OCI-LY7 (cell line): Measurements from ENCODE around the gene EIF3CL. TPM values are rescaled to one million over a fixed set of nuclear protein-coding genes. Genes with fewer than 3 reads are reported as not detected.
"Not testable (repeated sequence)": the region's sequence is repeated elsewhere in the genome, so short reads cannot be mapped to it uniquely, and the experiment has no call there.

Experiments
- BruUV-seq: library from RNA; stranded (reverse); fragments of 400-500 nt; replicated peaks from 2 replicates; lab custom pipeline; 2021; lab: Mats Ljungman, UMichigan
- CTCF ChIA-PET: fragments of 300-600 bp; sonication (Branson Sonifier 250); formaldehyde crosslinking; loops from one replicate; lab custom pipeline; 2022; ENCODE audit warnings: antibody characterized with exemption; ENCODE audit not compliant: unreplicated experiment; lab: Charles Lee
- POLR2A ChIA-PET: fragments of 300-600 bp; sonication (Branson Sonifier 250); formaldehyde crosslinking; loops from one replicate; lab custom pipeline; 2022; ENCODE audit warnings: antibody characterized with exemption; lab: Charles Lee
- DNase-seq: peaks from one replicate; pipeline ENCODE4 v3.0.0-alpha.2; 2015; ENCODE audit warnings: low spot score
- H2AFZ ChIP-seq: fragments of 200-600 bp; sonication (generic), shearing (Covaris generic); 2 replicates; pipeline ENCODE4 v1.6.1; 2014; ENCODE audit warnings: mild to moderate bottlenecking, antibody characterized with exemption, low read length, moderate library complexity
- H3K27ac ChIP-seq: fragments of 200-600 bp; sonication (generic); 2 replicates; pipeline ENCODE4 v1.5.1; 2014; ENCODE audit warnings: mixed run types, low read depth, mild to moderate bottlenecking, moderate library complexity, low read length, inconsistent platforms; ENCODE audit not compliant: poor library complexity, severe bottlenecking
- H3K36me3 ChIP-seq: fragments of 200-600 bp; sonication (generic); 2 replicates; pipeline ENCODE4 v1.6.1; 2014; ENCODE audit warnings: mild to moderate bottlenecking, antibody characterized with exemption, low read length, moderate library complexity, mixed read lengths; ENCODE audit not compliant: insufficient read depth
- H3K4me1 ChIP-seq: fragments of 200-600 bp; sonication (generic); 2 replicates; pipeline ENCODE4 v1.5.1; 2014; ENCODE audit warnings: mild to moderate bottlenecking, low read length; ENCODE audit not compliant: insufficient read depth, poor library complexity, severe bottlenecking
- H3K4me2 ChIP-seq: fragments of 200-600 bp; sonication (generic); 2 replicates; pipeline ENCODE4 v1.6.1; 2014; ENCODE audit warnings: mild to moderate bottlenecking, low read length
- H3K4me3 ChIP-seq: fragments of 200-600 bp; sonication (generic); 2 replicates; pipeline ENCODE4 v1.5.1; 2014; ENCODE audit warnings: mild to moderate bottlenecking, low read depth, low read length; ENCODE audit not compliant: poor library complexity, severe bottlenecking
- H3K79me2 ChIP-seq: fragments of 200-600 bp; sonication (generic); 2 replicates; pipeline ENCODE4 v1.6.1; 2016; ENCODE audit warnings: low read depth, mild to moderate bottlenecking, low read length, moderate library complexity, mixed read lengths; ENCODE audit not compliant: insufficient read depth
- H3K9me2 ChIP-seq: fragments of 200-600 bp; sonication (generic); 2 replicates; pipeline ENCODE4 v1.6.1; 2016; ENCODE audit warnings: mild to moderate bottlenecking, low read length, mixed read lengths; ENCODE audit not compliant: insufficient read depth
- H3K9me3 ChIP-seq: fragments of 200-600 bp; sonication (generic); 2 replicates; pipeline ENCODE4 v1.6.1; 2014; ENCODE audit warnings: mild to moderate bottlenecking, mixed run types, low read length, mixed read lengths
- H4K20me1 ChIP-seq: fragments of 200-600 bp; sonication (generic); 2 replicates; pipeline ENCODE4 v1.6.1; 2014; ENCODE audit warnings: mild to moderate bottlenecking, antibody characterized with exemption, low read length, moderate library complexity, mixed read lengths; ENCODE audit not compliant: insufficient read depth
- intact Hi-C: fragments of 100-400 bp; cut with micrococcal nuclease; formaldehyde crosslinking; loops from one replicate; pipeline ENCODE4 v1.10.0; 2022; ENCODE audit not compliant: unreplicated experiment
- total RNA-seq, 2 experiments: library from RNA; depleted of rRNA in 1 of 2; stranded (reverse); fragments of >200 nt in 1 of 2; shearing (Covaris generic) in 1 of 2; gene quantifications; 2 replicates each; pipeline ENCODE4 v1.2.3, GENCODE V29; 2014 to 2022

Gene EIF3CL
- total RNA-seq, 2 experiments from 2014 or later, result 71.1 to 120 TPM

DNA sequence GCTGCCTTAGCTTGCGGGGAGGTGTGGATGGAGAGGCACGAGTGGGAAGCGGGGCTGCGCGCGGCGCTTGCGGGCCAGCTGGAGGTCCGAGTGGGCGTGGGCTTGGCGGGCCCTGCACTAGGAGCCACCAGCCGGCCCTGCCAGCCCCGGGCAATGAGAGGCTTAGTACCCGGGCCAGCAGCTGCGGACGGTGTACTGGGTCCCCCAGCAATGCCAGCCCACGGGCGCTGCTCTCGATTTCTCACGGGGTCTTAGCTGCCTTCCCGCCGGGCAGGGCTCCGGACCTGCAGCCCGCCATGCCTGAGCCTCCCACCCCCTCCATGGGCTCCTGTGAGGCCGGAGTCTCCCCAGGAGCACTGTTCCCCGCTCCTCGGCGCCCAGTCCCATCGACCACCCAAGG is 31.7 kb upstream of the EIF3CL start:
- intact Hi-C loops, BruUV-seq, CTCF ChIA-PET, POLR2A ChIA-PET, H3K9me2 ChIP-seq, H3K4me2 ChIP-seq, H2AFZ ChIP-seq, H3K27ac ChIP-seq, DNase-seq, H3K4me3 ChIP-seq, H3K4me1 ChIP-seq, H4K20me1 ChIP-seq, H3K36me3 ChIP-seq, H3K79me2 ChIP-seq, H3K9me3 ChIP-seq: not testable (repeated sequence)

DNA sequence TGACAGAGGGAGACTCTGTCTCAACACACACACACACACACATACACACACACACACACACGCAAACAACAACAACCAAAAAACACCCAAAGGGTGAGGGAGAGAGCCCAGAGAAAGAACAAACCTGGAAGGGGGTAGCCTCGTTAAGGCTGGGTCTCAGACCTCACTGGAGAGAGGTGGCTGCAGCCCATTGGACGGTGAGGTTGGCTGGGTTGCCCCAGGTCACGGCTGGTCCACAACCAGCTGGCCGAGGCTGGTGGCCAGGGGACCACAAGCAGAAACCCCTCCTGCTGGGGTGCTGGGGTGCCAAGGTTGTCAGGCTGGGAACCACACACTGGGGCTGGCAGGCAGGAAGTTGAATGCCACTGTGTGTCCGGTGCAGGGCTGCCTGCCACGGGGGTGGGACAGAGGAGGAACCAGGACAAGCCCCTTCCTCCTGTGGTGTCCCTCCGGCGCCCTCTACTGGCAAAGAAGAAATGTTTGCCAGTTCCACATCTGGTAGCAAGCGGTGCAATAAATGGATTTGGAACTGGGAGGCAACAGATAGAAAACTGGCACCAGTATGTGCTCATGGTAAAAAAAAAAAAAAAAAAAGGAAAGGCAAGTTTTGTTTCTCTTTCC is 22.5 kb upstream of the EIF3CL start:
- BruUV-seq, CTCF ChIA-PET, H3K79me2 ChIP-seq, H3K4me3 ChIP-seq, H3K4me1 ChIP-seq, H3K9me3 ChIP-seq, intact Hi-C loops, H3K36me3 ChIP-seq, H2AFZ ChIP-seq, POLR2A ChIA-PET, H4K20me1 ChIP-seq, H3K4me2 ChIP-seq, H3K9me2 ChIP-seq, H3K27ac ChIP-seq, DNase-seq: not testable (repeated sequence)

DNA sequence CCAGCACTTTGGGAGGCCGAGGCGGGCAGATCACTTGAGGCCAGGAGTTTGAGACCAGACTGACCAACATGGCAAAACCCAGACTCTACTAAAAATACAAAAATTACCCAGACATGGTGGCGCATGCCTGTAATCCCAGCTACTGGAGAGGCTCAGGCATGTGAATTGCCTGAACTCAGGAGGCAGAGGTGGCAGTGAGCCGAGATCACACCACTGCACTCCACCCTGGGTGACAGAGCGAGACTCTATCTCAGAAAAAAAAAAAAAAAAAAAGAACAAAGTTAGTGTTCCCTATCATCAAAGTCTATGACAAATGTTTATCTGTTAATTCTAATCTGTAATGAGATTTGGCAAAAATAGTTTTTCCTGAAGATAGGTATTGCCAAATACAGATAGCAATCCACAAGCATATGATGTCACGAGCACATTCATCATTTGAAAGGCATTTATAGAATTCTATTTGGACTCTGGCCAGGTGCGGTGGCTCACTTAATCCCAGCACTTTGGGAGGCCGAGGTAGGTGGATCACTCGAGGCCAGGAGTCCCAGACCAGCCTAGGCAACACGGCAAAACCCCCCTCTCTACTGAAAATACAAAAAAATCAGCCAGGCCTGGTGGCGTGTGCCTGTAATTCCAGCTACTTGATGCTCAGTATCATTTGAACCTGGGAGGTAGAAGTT is 17.6 kb upstream of the EIF3CL start:
- H2AFZ ChIP-seq, DNase-seq, CTCF ChIA-PET, H4K20me1 ChIP-seq, H3K9me3 ChIP-seq, POLR2A ChIA-PET, H3K4me2 ChIP-seq, H3K9me2 ChIP-seq, H3K79me2 ChIP-seq, H3K27ac ChIP-seq, H3K4me1 ChIP-seq, intact Hi-C loops, H3K4me3 ChIP-seq, H3K36me3 ChIP-seq, BruUV-seq: not testable (repeated sequence)

DNA sequence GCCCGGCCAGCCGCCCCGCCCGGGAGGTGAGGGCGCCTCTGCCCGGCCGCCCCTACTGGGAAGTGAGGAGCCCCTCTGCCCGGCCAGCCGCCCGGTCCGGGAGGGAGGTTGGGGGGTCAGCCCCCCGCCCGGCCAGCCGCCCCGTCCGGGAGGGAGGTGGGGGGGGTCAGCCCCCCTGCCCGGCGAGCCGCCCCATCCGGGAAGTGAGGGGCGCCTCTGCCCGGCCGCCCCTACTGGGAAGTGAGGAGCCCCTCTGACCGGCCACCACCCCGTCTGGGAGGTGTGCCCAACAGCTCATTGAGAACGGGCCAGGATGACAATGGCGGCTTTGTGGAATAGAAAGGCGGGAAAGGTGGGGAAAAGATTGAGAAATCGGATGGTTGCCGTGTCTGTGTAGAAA is 13.4 kb upstream of the EIF3CL start:
- POLR2A ChIA-PET, H3K9me3 ChIP-seq, H3K79me2 ChIP-seq, H3K36me3 ChIP-seq, H3K4me2 ChIP-seq, H4K20me1 ChIP-seq, H2AFZ ChIP-seq, intact Hi-C loops, H3K9me2 ChIP-seq, H3K27ac ChIP-seq, H3K4me1 ChIP-seq, BruUV-seq, H3K4me3 ChIP-seq, CTCF ChIA-PET, DNase-seq: not testable (repeated sequence)

DNA sequence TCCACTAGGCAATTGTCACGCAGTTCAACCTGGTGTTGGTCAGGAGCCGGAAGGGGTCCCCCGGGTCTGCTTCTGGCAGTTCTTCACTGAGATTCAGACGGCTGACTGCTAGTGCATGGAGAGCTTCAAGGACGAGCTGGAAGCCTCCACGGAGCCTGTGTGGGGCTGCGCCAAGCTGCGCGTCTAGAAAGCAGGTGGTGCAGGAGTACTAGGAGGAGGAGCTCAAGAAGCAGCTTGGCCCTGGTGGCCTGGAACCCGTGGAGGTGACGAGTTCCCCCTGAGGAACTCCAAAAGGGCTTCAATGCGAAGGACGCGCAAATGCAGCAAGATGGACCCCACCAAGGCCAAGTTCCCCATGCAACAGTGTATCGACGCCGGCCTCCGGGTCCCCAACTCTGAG is 10.9 kb upstream of the EIF3CL start:
- CTCF ChIA-PET, intact Hi-C loops, H4K20me1 ChIP-seq, H3K9me2 ChIP-seq, H3K36me3 ChIP-seq, H3K9me3 ChIP-seq, H3K4me1 ChIP-seq, POLR2A ChIA-PET, H3K4me3 ChIP-seq, H3K79me2 ChIP-seq, BruUV-seq, H3K27ac ChIP-seq, H3K4me2 ChIP-seq, H2AFZ ChIP-seq: not testable (repeated sequence)
- peak; percentile 0 for DNase-seq

DNA sequence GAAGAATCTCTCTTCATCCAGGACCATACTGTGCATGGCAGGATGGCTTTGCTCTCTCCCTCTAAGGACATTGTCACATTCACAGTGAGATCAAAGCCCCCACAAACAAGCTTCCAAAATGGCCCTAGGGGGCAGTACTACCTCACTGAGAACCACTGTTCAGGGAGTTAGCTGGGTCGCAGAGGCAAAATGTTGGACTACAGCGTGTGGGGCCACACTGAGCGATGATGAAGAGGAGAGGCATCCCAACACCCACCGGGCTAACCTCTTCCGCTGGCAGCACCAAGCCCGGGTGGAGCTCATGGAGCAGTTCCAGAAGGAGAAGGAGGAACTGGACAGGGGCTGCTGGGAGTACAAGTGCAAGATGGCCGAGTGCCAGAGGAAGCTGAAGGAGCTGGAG is 9.9 kb upstream of the EIF3CL start:
- DNase-seq, POLR2A ChIA-PET, H2AFZ ChIP-seq, H3K79me2 ChIP-seq, H3K36me3 ChIP-seq, H3K4me3 ChIP-seq, BruUV-seq, H3K4me2 ChIP-seq, CTCF ChIA-PET, H3K27ac ChIP-seq, H4K20me1 ChIP-seq, H3K4me1 ChIP-seq, H3K9me3 ChIP-seq, H3K9me2 ChIP-seq, intact Hi-C loops: not testable (repeated sequence)
